UCSD-AML1 (cell line): ENCODE data around the gene APOBEC3A.

Source experiments
- DNase-seq: peaks from one replicate; lab custom pipeline; 2025; ENCODE audit not compliant: unreplicated experiment; lab: John Stamatoyannopoulos, UW

Gene APOBEC3A

DNA sequence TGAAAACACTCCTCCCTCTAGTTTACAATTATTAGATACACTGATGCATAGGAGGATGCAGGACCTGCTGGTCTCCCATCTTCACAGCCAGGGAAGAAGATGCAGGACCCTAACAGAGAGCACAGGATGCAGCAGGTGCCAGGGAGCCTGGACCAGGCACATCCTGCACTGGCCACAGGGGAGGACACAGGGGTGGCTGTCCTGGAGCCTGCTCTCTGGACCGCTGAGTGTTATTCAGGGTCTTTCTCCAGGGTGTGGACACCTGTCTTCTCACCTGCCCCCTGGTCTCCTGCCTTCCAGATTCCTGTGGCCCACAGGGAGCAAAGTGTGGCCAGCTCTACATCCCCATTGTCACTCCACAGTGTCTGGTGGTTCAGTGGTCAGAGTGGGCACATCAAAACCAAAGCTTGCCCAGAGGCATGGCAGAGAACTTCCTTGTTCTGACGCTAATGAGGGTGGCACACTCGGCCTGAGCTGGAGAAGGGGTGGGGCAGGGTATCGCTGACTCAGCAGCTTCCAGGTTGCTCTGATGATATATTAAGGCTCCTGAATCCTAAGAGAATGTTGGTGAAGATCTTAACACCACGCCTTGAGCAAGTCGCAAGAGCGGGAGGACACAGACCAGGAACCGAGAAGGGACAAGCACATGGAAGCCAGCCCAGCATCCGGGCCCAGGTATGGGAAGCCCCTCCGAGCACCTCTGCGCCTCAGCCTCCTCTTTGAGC lies at the start of gene APOBEC3A:
Gene APOBEC3A, plus strand, starts transcription at position 564 of the 725 bp plus-strand sequence. Its CDS starts 83 bp downstream, at position 647.
- DNase-seq, result no peak

DNA sequence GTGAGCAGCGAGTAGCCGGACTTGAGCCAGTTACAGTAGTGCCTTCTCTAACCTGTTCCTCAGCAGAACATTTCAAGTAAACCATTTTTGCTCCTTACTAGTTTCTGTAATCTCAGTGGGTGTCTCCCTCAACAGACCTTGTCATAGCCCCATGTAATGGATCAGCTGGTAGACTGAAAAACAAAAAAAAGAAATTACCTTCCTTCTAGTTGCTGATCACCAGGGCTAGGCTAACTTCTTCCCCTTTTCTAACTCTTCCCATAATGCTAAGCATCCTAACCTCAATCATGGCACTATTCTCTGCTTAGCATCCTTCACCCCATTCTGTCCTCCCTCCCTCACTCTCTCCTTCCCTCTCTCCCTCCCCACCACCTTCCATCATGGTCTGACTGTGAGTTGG lies 49.6 kb upstream of the APOBEC3A start:
- DNase-seq, result no peak

DNA sequence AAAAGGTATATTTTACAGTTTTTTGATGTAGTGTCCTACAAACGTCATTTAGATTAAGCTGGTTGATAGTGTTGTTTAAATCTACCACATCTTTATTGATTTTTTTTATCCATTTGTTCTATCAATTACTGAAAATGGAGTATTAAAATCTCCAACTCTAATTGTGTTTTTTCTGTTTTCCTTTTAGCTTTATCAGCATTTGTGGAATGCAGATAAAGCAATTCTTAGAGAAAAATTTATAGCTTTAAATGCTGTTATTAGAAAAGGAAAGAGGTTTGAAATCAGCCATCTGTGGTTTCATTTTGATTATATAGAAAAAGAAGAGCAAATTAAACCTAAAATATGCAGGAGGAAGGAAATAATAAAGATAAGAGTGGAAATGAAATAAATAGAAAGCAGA lies 46.0 kb upstream of the APOBEC3A start:
- no peak for DNase-seq

- DNase-seq, result no peak
Observed at GRCh38 chr22:38919631-38920190, 37.7 kb upstream of the APOBEC3A start.

GRCh38 chr22:38921120-38921519 lies 36.3 kb upstream of the APOBEC3A start:
- no peak for DNase-seq

DNA sequence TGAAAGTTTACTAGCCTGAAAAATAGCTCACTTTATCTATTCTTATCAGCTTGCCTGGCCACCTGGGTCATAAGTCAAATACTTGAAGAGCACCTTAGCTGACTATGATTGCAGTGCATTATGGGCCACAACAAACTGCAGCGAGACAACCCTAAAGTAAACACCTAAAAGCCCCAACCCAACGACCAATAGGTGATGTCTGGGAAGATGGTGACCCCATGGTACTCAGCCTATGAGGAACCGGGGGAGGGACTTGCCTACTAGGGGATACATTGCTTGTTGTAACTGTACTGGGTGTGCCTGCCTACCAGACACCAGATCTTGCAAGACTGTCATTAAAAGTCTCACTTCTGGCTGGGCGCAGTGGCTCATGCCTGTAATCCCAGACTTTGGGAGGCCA lies 35.6 kb upstream of the APOBEC3A start:
- DNase-seq, result no peak

- no peak for DNase-seq
Observed at GRCh38 chr22:38923463-38924346, 33.7 kb upstream of the APOBEC3A start.

DNA sequence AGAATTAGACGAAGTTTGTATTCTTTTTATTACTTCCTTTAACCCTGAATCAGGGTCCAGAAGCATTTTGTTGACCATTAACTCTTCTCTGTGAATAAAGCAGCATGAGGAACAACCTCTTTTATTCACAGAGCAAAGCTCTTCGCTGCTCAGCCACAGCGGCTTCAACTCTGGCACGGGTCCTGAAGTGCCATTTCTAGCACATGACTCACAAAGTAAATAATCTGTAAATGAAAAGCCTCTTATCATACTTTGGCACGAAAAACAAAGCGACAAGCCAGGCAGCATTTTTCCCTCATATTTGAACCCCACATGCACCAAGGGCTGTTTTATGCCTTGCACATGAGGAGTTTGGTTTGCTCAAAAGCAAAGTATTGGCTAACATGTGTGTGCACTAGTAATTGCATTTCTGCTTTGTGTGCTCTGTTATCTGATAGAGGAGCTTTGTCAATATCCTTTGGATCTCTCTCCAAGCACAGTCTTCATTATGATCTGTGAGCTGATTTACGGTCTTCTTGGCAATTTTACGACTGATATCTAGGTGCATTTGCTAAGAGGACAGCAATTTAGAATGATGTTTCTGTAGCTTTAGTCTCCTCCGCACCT lies 33.0 kb upstream of the APOBEC3A start:
- DNase-seq, result no peak

DNA sequence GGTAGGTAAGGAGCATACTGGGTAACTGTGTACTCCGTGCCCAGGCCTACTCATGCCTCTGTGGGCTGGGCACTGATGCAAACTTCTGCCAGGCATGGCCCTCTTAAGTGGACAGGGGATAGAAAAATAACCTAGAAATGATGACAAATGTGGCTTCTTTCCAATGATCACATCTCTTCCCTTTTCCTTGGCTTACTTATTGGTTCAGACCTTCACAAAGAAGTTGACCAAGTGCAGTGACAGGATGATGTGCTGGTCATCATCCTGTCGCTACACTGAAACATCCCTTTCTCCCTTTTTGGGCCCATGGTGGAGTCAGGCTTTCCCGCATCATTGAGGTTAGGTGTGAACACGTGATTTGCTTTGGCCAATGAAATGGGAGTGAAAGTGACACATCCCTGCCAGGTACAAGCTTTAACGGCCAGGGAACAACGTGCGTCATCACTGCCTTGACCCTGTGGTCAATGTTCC lies 31.8 kb upstream of the APOBEC3A start:
- no peak for DNase-seq

GRCh38 chr22:38927033-38927781 lies 30.2 kb upstream of the APOBEC3A start:
- peak; percentile 70 for DNase-seq

- DNase-seq, result no peak
Observed at GRCh38 chr22:38930512-38930911, 26.9 kb upstream of the APOBEC3A start.

DNA sequence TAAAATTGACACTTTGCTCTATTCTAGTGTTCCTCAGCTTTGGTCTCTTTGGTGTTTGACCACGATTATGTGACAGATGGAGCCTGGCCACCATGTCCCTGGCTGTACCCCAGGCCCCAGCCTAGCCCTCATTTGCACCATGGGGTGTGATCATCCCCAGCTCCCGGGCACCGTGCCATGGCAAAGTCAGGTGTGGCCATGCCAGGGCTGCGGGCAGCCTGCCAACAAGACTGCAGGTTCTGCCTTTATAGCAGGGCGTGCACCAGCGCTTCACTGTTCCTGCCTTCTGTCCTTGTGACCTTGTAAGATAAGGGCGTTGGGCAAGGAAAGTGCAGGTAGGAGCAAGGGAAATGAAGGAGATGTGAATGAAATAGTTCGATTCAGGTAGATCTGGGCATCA lies 22.4 kb upstream of the APOBEC3A start:
- DNase-seq, result no peak

GRCh38 chr22:38935616-38936015 lies 21.8 kb upstream of the APOBEC3A start:
- DNase-seq, result no peak

DNA sequence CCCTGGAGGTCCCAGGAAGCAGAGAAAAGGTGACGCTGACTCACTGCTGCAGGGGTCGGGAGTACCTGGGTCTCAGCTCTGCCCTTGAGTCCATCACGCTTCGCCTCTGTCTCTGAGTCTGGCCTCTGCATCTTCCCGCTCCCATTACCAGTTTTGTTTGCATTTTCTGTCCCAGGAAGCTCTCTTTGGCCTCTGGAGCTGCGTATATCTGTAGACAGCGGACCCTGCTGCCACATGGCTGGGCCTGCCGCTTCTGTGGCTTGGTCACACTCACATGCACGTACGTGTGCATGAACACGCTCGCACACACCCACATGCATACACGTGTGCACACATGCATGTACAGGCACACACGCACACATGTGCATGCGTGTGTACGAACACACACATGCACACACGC lies 20.8 kb upstream of the APOBEC3A start:
- DNase-seq, result no peak

GRCh38 chr22:38937036-38937435 lies 20.4 kb upstream of the APOBEC3A start:
- DNase-seq, result no peak

GRCh38 chr22:38937541-38937940 lies 19.9 kb upstream of the APOBEC3A start:
- no peak for DNase-seq

GRCh38 chr22:38938221-38938620 lies 19.2 kb upstream of the APOBEC3A start:
- DNase-seq, result no peak

DNA sequence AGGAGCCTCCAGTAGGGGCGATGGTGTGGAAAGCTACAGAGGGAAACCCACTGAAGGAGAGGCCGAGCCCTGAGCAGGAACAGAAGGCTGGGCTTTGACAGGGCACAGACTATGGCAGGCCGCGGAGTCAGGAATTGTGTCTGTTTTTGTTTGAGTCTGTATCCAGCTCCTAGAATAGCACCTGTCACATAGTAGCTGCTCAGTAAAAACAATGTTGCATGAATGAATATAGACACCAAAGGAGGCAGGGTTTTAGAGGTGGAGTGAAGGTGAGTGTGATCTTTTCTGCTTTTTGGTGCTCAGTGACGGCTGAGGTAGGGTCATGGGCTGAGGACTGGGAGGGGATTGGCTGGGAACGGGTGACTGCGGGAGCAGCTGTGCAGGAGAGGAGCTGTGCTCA lies 18.5 kb upstream of the APOBEC3A start:
- DNase-seq, result no peak

GRCh38 chr22:38940811-38941384 lies 16.5 kb upstream of the APOBEC3A start:
- DNase-seq, result no peak

DNA sequence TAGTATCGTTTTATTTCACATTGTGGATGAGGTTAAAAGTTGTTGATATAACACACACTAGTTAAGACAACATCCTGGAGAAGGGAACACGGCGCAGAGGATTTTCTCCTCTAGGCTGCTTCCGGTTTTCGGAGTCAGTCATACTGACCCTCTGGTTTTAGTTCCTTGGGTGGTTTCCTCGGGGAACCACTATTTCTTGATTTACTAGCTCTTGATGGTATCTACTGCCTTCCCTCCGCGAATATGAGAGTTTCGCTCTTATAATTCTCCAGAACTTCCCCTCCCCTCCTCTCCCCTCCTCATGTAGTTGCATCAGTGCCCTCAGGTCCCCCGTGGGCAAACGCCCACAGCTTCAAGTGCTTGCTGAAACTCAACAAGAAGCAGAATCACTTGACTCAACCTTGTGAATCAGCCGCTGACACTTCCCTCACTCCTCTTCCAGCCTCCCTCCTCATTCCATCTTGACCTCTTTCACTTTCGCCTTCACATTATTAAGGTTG lies 15.9 kb upstream of the APOBEC3A start:
- DNase-seq, result no peak
